GM15510 (cell line): Measurements from ENCODE around the gene MAST2.

Source experiments
- POLR2A ChIP-seq: IDR thresholded peaks from 3 replicates; pipeline ENCODE4 v1.6.1; 2011; ENCODE audit warnings: borderline replicate concordance; ENCODE audit not compliant: insufficient read length; ENCODE audit errors: extremely low read depth

MAST2 gene

DNA sequence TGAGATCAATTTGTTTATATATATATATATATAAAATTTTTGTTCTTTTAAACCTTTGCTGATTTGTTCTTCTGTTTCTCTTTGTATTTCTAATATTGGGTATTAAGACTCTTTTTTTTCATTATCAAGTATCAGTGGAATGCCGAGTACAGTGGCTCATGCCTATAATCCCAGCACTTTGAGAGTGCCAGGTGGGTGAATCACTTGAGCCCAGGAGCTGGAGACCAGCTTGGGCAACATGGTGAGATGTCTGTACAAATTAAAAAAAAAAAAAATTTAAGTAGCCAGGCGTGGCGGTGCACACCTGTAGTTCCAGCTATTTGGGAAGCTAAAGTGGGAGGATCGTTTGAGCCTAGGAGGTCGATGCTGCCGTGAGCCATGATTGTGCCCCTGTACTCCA lies 67.1 kb downstream of the MAST2 start:
- no peak for TF ChIP-seq POLR2A

DNA sequence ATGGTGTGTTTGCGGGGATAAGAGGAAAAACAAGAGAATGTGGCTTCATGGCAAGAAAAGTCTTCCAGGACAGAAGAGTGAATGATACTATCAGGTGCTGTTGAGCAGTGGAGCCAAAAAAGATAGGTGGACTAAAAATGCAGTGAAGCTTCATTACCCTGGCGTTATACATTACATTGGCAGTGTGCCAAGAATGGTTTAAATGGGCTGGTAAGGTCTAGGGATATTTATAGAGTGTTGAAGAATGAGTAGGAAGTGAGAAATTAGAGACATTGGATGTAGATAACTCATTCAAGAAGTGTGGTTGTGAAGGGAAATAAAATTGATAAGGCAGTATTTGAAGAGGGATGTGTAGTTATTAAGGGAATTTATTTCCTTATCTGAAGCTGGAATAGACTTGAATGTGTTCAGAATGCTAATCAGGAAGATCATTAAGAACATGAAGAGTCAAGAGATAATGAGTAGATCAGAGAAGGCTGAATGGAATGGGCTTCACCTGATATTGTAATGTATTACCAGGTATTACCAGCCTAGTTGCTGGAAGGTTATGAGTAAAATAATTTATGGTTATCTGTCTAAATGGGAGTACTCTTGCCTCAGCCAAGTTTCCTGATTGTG lies 72.7 kb downstream of the MAST2 start:
- TF ChIP-seq POLR2A, result no peak

DNA sequence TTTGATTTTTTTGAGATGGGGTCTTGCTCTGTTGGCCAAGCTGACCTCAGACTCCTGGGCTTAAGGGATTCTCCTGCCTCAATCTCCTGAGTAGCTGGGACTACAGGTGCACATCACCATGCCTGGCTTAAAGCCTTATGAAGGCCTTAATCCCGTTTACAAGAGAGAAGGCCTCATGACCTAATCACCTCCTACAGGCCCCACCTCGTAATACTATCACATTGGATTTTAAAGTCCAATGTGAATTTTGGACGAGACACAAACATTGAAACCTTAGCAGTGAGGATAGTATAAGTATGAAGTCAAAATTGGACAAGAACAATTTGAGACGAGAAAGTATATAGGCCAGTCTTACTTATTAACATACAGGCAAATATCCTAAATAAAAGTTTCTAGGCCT lies 73.9 kb downstream of the MAST2 start:
- no peak for TF ChIP-seq POLR2A

DNA sequence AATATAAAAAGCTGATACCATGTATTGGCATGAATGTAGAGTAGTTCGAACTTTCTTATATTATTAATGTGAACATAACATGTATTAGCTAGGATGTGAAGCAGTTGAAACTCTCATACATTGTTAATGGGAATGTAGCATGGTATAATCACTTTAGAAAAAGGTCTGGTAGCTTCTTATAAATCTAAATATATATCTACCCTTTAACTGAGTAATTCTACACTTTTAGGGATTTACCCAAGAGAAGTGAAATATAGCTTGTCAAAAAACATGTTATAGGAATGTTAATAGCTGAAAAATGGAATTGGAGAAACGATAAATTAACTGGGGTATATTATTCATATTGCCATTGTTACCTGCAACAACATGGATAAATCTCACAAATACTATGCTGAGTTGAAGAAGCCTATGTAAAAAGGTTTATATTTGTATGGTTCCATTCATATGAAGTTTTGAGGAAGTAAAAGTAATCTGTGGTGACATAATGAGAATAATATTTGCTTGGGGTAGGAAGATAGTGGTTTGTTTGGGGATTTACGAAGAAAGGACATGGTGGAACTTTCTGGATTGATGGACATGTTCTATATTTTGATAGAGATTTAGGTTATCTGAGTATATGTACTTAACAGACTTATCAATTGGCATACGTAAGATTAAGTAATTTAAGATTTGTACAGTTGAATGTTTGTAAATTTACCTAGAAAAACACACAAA lies 76.6 kb downstream of the MAST2 start:
- no peak for TF ChIP-seq POLR2A

DNA sequence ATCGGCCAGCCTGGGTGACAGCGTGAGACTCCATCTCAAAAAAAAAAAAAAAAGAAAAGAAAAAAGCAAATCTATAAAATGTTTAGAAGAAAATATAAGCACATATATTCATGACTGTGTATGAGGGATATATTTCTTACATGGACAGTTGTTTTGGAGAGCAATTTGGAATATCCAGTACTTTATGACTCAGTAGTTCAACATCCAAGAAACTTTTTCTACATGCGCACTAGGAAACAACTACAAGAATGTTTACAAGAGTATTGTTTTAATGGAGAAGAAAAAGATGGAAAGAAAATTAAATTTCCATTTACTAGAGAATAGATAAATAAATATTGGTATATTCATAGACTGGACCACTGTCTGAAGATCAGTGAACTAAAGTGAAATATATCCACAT lies 77.5 kb downstream of the MAST2 start:
- TF ChIP-seq POLR2A, result no peak

DNA sequence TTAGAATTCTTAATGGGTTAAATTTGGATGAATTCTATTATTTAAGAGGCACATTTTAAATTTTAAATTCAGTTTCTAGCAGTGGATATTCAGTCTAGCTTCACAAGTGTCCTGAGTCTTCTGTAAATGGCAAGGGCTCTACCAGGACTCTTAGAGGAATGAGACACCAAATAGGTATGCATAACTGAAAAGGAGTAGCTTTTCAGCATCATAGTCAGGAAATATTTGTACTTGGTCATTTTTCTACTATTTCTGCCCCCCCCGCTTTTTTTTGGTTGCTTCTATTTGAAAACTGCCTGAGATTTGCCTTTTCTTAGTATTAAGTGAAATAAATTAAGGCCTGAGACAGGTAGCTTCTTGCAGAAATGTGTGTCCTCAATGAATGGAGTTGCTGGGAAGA lies 80.2 kb downstream of the MAST2 start:
- TF ChIP-seq POLR2A, result no peak

DNA sequence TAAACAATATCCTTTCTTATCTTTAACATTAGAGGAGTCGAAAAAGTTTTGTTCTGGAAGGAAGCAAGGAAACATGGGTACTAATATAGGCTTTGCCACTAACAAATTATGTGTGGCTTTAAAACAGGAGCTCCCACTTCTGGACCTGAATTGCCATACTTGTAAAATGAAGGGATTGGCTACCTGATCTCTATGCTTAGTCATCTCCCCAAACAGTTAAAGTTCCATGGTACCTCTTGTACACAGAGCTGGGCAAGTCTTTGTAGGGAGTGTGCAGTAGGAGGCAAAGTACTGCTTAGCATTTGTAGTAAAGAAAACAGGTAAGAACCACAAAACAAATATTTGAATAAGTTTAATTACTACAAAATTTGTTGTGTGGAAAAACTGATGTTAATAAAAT lies 81.3 kb downstream of the MAST2 start:
- no peak for TF ChIP-seq POLR2A

DNA sequence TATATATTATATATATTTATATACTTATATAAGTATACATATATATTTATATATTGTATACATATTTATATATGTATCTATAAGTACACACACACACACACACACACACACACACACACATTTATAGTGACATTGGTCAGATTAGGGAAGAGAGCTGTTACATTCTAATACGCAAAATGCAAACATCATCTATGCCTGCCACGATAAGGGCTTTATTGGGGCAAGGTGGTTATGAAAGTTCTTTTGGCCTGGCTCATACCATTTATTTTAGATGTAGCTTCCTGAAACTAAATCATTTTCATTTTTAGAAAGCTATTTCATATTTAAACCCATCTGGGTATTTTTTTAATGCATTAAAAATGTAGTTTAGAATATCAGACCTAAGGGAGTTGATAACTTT lies 82.8 kb downstream of the MAST2 start:
- TF ChIP-seq POLR2A, result no peak

DNA sequence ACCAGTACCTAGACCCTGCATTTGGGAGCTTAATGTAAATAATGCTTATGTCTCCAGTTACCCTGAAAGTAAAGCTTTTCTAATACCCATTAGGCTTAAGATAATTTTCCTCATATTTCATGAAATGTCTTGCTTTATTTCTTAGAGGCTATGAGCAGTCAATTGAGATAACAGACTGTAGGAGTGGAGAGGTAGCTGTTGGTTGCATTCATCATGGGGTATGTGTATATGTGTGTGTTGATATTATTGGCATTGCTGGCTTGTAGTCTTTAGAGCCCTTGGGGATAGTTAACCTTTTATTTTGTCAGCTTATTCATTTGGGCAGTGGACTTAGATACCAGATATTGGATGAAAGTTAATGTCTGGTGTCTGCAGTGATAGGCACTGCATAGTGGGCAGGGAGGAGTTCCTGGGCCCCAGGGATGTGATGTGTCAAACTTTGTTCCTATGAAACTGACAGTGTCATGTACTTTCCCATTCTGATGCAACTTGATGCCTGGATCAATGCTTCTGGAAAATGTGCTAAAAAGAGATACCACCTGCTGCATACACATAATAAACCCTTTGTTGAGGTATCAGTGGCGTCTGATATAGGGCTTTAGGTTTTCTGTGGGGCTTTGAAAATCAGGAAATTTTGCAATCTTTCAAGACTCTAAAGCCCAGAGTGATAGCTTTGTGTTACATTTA lies 83.9 kb downstream of the MAST2 start:
- TF ChIP-seq POLR2A, result no peak

DNA sequence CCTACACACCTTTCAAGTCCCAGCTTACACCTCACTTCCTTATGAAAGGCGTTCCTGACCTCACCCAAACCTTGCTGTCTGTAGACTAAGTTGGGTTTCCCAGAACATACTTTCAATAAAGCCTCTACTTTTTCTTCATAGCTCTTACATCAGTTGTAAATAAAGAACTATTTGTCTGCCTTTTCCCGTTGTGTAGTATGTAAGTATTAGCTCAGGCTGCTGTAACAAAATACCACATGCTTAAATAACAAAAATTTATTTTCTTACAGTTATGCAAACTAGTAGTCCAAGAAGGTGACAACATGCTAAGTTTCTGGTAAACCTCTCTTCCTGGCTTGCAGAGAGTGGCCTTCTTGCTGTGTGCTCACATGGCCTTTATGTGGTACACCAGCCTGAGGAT lies 86.7 kb downstream of the MAST2 start:
- no peak for TF ChIP-seq POLR2A

DNA sequence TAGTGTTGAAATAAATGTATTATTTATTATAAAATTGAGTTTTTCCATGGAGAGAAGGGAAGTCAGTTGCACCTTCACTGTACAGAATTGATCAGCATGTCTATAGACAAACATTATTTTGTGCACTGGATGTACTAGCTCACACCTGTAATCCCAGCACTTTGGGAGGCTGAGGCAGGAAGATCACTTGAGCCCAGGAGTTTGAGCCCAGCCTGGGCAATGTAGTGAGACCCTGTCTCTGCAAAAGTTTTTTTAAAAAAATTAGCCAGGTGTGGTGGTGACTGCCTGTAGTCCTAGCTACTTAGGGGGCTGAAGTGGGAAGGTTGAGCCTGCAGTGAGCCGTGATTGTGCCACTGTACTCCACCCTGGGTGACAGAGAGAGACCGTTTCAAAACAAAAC lies 87.7 kb downstream of the MAST2 start:
- TF ChIP-seq POLR2A, result no peak

DNA sequence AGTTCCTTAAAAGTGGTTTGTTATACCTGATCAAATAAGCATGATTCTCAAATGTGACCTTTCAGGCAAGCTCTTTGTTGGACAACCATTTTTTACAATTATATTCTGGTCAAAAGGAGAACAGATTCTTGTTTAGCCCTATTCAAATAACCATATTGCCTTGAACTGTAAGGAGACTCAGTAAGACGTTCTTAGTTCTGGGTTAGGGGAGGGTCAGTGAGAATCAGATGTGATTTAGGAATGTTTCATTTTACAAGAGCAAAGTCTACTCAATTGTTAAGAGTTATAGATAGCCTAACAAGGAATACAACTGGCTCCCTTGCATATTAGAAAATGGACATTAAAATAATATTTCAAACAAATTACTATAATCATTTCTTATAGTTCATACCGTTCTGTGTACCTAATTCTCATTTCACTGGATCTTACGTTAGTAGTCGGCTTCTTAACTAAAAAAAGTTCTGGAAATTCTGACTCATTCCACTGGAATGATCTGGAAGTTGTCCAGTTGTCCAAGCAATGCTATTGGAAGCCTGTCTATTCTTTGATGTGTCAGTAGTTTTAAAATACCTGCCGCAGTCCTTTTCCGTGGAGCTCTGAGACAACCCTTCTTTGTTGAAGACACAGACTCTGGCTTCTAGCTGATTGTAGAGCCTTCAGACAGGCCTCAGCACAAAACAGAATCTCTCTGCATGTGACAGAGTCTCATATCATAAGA lies 88.8 kb downstream of the MAST2 start:
- no peak for TF ChIP-seq POLR2A

DNA sequence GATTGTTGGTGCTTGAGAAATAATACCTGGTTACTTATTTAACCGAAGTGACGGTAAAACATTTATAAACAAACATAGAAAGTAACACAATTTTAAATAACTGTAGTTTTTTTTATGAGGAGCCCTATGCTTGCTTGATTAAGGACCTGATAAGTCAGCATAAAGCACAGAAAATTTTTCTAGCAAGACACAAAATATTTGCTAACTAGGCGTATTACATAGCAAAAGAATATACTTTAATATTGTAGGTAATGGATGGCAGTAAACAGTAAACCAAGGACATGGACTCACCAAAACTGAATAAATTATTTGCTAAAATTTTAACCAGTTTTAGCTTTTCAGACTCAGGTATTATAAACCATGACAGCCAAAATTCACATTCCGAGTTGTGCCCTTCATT lies 90.9 kb downstream of the MAST2 start:
- no peak for TF ChIP-seq POLR2A

DNA sequence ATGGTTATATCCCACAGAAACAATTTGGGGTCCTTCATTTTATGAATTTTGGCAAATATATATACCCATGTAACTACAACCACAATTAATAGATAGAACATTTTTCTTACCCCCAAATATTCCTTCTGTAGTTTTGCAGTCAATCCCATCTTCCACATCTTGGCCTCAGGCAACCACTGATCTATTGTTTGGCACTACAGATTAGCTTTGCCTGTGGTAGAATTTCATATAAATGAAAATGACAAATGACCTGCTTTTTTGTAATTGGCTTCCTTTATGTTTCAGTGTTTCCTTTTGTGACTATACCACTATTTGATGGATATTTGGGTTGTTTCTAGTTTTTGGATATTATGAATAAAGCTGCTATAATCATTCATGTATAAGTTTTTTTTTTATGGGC lies 91.5 kb downstream of the MAST2 start:
- no peak for TF ChIP-seq POLR2A

DNA sequence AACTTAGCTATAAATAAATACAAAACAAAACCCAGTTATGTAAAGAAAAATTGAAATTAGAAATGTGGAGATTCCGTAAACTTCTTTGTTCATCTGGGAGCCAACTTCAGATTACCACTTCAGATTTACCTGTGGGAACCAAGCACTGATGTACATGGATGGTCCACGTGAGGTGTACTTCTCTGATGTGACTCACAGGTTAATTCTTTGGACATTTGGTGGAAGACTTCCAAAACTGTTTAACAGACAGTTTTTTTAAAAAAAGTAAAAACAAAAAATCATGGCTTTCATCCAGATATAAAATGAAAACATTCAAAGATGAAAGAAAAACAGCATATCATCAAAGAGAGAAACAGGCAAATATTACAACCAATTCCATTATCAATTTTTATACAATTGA lies 92.0 kb downstream of the MAST2 start:
- TF ChIP-seq POLR2A, result no peak
